Smooth muscle cell (in vitro differentiated cells): ENCODE results near the gene ELMO1. TPM values are rescaled to one million over a fixed set of nuclear protein-coding genes. Genes with fewer than 3 reads are reported as not detected.

Experiments
- DNase-seq: peaks from one replicate; lab custom pipeline; 2025; ENCODE audit not compliant: unreplicated experiment; lab: John Stamatoyannopoulos, UW
- H2AFZ ChIP-seq: fragments of 200-600 bp; sonication (generic); 2 replicates; pipeline ENCODE4 v1.6.0; 2016; ENCODE audit warnings: antibody characterized with exemption, low read depth, mild to moderate bottlenecking
- H3F3A ChIP-seq: fragments of 200-600 bp; sonication (generic); 2 replicates; pipeline ENCODE4 v1.6.0; 2017; ENCODE audit warnings: antibody characterized with exemption, low read depth
- H3K27ac ChIP-seq: fragments of 200-600 bp; sonication (generic); 2 replicates; pipeline ENCODE4 v1.5.1; 2016; ENCODE audit warnings: low read depth, mild to moderate bottlenecking
- H3K27me3 ChIP-seq: fragments of 200-600 bp; sonication (generic); 2 replicates; pipeline ENCODE4 v1.6.1; 2016; ENCODE audit warnings: low read depth, mild to moderate bottlenecking
- H3K36me3 ChIP-seq: fragments of 200-600 bp; sonication (generic); 2 replicates; pipeline ENCODE4 v1.5.1; 2016; ENCODE audit warnings: low read depth
- H3K4me1 ChIP-seq: fragments of 200-600 bp; sonication (generic); 2 replicates; pipeline ENCODE4 v1.5.1; 2016; ENCODE audit warnings: low read depth
- H3K4me2 ChIP-seq: fragments of 200-600 bp; sonication (generic); 2 replicates; pipeline ENCODE4 v1.6.0; 2016; ENCODE audit warnings: mild to moderate bottlenecking
- H3K4me3 ChIP-seq: fragments of 200-600 bp; sonication (generic); 2 replicates; pipeline ENCODE4 v1.5.1; 2016; ENCODE audit warnings: mild to moderate bottlenecking
- H3K79me2 ChIP-seq: fragments of 200-600 bp; sonication (generic); 2 replicates; pipeline ENCODE4 v1.6.0; 2016; ENCODE audit warnings: low read depth, mild to moderate bottlenecking
- H3K9ac ChIP-seq: fragments of 200-600 bp; sonication (generic); 2 replicates; pipeline ENCODE4 v1.6.0; 2016; ENCODE audit warnings: low read depth
- H3K9me3 ChIP-seq: fragments of 200-600 bp; sonication (generic); replicated peaks from 2 replicates; pipeline ENCODE4 v1.5.1; 2016; ENCODE audit warnings: low read depth
- H4K20me1 ChIP-seq: fragments of 200-600 bp; sonication (generic); 2 replicates; pipeline ENCODE4 v1.6.0; 2016; ENCODE audit warnings: low read depth
- CTCF ChIP-seq: fragments of 200-600 bp; sonication (generic); IDR thresholded peaks from 2 replicates; pipeline ENCODE4 v1.5.1; 2017; ENCODE audit warnings: borderline replicate concordance, mild to moderate bottlenecking, antibody characterized with exemption; ENCODE audit not compliant: insufficient read depth, poor library complexity, severe bottlenecking
- WGBS: methylation state at CpG from one replicate; pipeline ENCODE4 v1.1.7; 2016; ENCODE audit warnings: low lambda C conversion rate; 5-methylcytosine and 5-hydroxymethylcytosine counted together
- polyA plus RNA-seq: library from polyadenylated mRNA; unstranded; fragments of >200 nt; fragmentation: Nextera tagmentation; extraction: Ambion mirVana; gene quantifications from 2 replicates; pipeline ENCODE4 v1.2.1, GENCODE V29; 2016
- total RNA-seq: library from RNA; depleted of rRNA; stranded (reverse); fragments of >200 nt; gene quantifications from 2 replicates; pipeline ENCODE4 v1.2.3, GENCODE V29; 2014

Gene ELMO1
- total and polyA plus RNA-seq, 2 experiments from 2014 or later: 8.2 to 36.0 TPM

- H3K9me3 ChIP-seq: no peaks in the 10 kb centered on the region
- no peak overlapping the region for H3K27ac ChIP-seq
- H3K4me3 ChIP-seq: no peak overlapping the region
- TF ChIP-seq CTCF: no peak
- DNase-seq: no peak
- no peaks in the 10 kb centered on the region for H4K20me1 ChIP-seq
- no peaks in the 10 kb centered on the region for H3K27me3 ChIP-seq
- H2AFZ ChIP-seq: no peak overlapping the region
- WGBS: 74% methylated on average over 11 of the region's 11 CpGs
- H3K9ac ChIP-seq: no peak overlapping the region
- peaks cover 7% of the 10 kb centered on the region for H3F3A ChIP-seq
- H3K4me2 ChIP-seq: no peak overlapping the region
- no peaks in the 10 kb centered on the region for H3K79me2 ChIP-seq
- H3K4me1 ChIP-seq: peaks cover 18% of the 10 kb centered on the region
- no peaks in the 10 kb centered on the region for H3K36me3 ChIP-seq
These were observed 31.7 kb upstream of the ELMO1 start for GRCh38 chr7:37480041-37481031.

GRCh38 chr7:37476881-37477450, 28.3 kb upstream of the ELMO1 start:
- Histone ChIP-seq H3K9ac (no peak overlapping the region), H3K79me2 (no peaks in the 10 kb centered on the region), H3K27me3 (no peaks in the 10 kb centered on the region), H4K20me1 (no peaks in the 10 kb centered on the region), H3K27ac (no peak overlapping the region), H3F3A (no peaks in the 10 kb centered on the region), H2AFZ (no peak overlapping the region), H3K4me3 (no peak overlapping the region), H3K9me3 (no peaks in the 10 kb centered on the region), H3K4me1 (peaks cover 4% of the 10 kb centered on the region), H3K4me2 (no peak overlapping the region), H3K36me3 (no peaks in the 10 kb centered on the region)
- DNase-seq: no peak
- 95% methylated on average over 4 of the region's 4 CpGs for WGBS
- TF ChIP-seq CTCF: no peak

- TF ChIP-seq CTCF: no peak
- Histone ChIP-seq H4K20me1 (no peaks in the 10 kb centered on the region), H3K9ac (no peak overlapping the region), H3K79me2 (no peaks in the 10 kb centered on the region), H3K9me3 (no peaks in the 10 kb centered on the region), H3K27me3 (no peaks in the 10 kb centered on the region), H3K4me2 (no peak overlapping the region), H2AFZ (no peak overlapping the region), H3K4me1 (no peaks in the 10 kb centered on the region), H3F3A (no peaks in the 10 kb centered on the region), H3K4me3 (no peak overlapping the region), H3K27ac (no peak overlapping the region), H3K36me3 (no peaks in the 10 kb centered on the region)
- WGBS: 100% methylated on average over 1 of the region's 1 CpG
- DNase-seq: no peak
These were observed 27.8 kb upstream of the ELMO1 start for GRCh38 chr7:37476428-37476827.
